DND-41 (cell line): ENCODE results near the gene ARHGEF17.

Experiments used
- ATAC-seq: fragments of 200-7000 bp; cut with Tn5 transposase; 3 replicates; pipeline ENCODE4 v1.9.1; 2021; ENCODE audit warnings: low read depth; ENCODE audit not compliant: insufficient read depth
- DNase-seq: peaks from one replicate; pipeline ENCODE4 v3.0.0-alpha.2; 2020
- H2AFZ ChIP-seq: 2 replicates; pipeline ENCODE4 v1.6.0; 2012; ENCODE audit warnings: low read depth, low read length
- H3K27ac ChIP-seq: 2 replicates; pipeline ENCODE4 v1.5.1; 2012; ENCODE audit warnings: low read length, inconsistent platforms
- H3K27me3 ChIP-seq: fragments of 200-600 bp; sonication (generic); 2 replicates; pipeline ENCODE4 v1.6.0; 2012; ENCODE audit warnings: low read length, mild to moderate bottlenecking, inconsistent platforms; ENCODE audit not compliant: insufficient read depth, poor library complexity
- H3K36me3 ChIP-seq: 2 replicates; pipeline ENCODE4 v1.5.1; 2012; ENCODE audit warnings: low read length, inconsistent platforms; ENCODE audit not compliant: insufficient read depth
- H3K4me1 ChIP-seq: 2 replicates; pipeline ENCODE4 v1.5.1; 2012; ENCODE audit warnings: mild to moderate bottlenecking, low read length; ENCODE audit not compliant: insufficient read depth
- H3K4me2 ChIP-seq: 2 replicates; pipeline ENCODE4 v1.6.0; 2012; ENCODE audit warnings: mild to moderate bottlenecking, moderate library complexity, low read length, inconsistent platforms; ENCODE audit not compliant: insufficient read depth
- H3K4me3 ChIP-seq, 2 experiments: fragments of 200-600 bp in 1 of 2; shearing (Covaris generic) in 1 of 2; 2 replicates each; pipeline ENCODE4 v1.5.1; 2012 to 2016; ENCODE audit warnings: inconsistent platforms in 2 of 2, low read length in 2 of 2, mild to moderate bottlenecking in 2 of 2, low read depth in 1 of 2, moderate library complexity in 1 of 2
- H3K79me2 ChIP-seq: 2 replicates; pipeline ENCODE4 v1.6.0; 2012; ENCODE audit warnings: low read length, inconsistent platforms; ENCODE audit not compliant: insufficient read depth
- H3K9ac ChIP-seq: 2 replicates; pipeline ENCODE4 v1.6.0; 2012; ENCODE audit warnings: low read depth, mild to moderate bottlenecking, inconsistent platforms, low read length, moderate library complexity
- H3K9me3 ChIP-seq: 2 replicates; pipeline ENCODE4 v1.5.1; 2012; ENCODE audit warnings: low read length, moderate library complexity, mild to moderate bottlenecking, inconsistent platforms; ENCODE audit not compliant: insufficient read depth, severe bottlenecking
- H4K20me1 ChIP-seq: 2 replicates; pipeline ENCODE4 v1.6.0; 2012; ENCODE audit warnings: low read length; ENCODE audit not compliant: insufficient read depth
- CTCF ChIP-seq: IDR thresholded peaks from 2 replicates; pipeline ENCODE4 v1.5.1; 2012; ENCODE audit warnings: borderline replicate concordance, low read length, moderate library complexity, mild to moderate bottlenecking; ENCODE audit not compliant: poor library complexity, severe bottlenecking; ENCODE audit errors: extremely low read depth
- EZH2 ChIP-seq: IDR thresholded peaks from 3 replicates; pipeline ENCODE4 v1.6.1; 2012; ENCODE audit warnings: borderline replicate concordance, low read depth, mild to moderate bottlenecking, moderate library complexity, low read length, inconsistent platforms; ENCODE audit not compliant: severe bottlenecking

ARHGEF17 gene

GRCh38 chr11:73333640-73334383, 25.7 kb downstream of the ARHGEF17 start:
- Histone ChIP-seq H3K4me3 (no peak overlapping the region), H3K4me2 (no peak overlapping the region), H3K27ac (no peak overlapping the region), H3K9ac (no peak overlapping the region), H3K4me1 (peaks cover 6% of the 10 kb centered on the region), H3K9me3 (no peaks in the 10 kb centered on the region), H2AFZ (no peak overlapping the region), H3K36me3 (no peaks in the 10 kb centered on the region), H3K79me2 (no peaks in the 10 kb centered on the region), H4K20me1 (peaks cover 8% of the 10 kb centered on the region), H3K27me3 (no peaks in the 10 kb centered on the region)
- ATAC-seq (no peak), DNase-seq (no peak)
- no peak for TF ChIP-seq EZH2

GRCh38 chr11:73334384-73335203, 26.5 kb downstream of the ARHGEF17 start:
- no peaks in the 10 kb centered on the region for H3K9me3 ChIP-seq
- H3K4me3 ChIP-seq: no peak overlapping the region
- no peaks in the 10 kb centered on the region for H3K27me3 ChIP-seq
- no peaks in the 10 kb centered on the region for H3K36me3 ChIP-seq
- no peaks in the 10 kb centered on the region for H3K79me2 ChIP-seq
- H4K20me1 ChIP-seq: peaks cover 8% of the 10 kb centered on the region
- DNase-seq: no peak
- no peak for ATAC-seq
- peaks cover 6% of the 10 kb centered on the region for H3K4me1 ChIP-seq
- no peak overlapping the region for H2AFZ ChIP-seq
- no peak overlapping the region for H3K4me2 ChIP-seq
- no peak overlapping the region for H3K9ac ChIP-seq
- no peak overlapping the region for H3K27ac ChIP-seq
- no peak for TF ChIP-seq CTCF
- no peak for TF ChIP-seq EZH2

- DNase-seq: peak; percentile 83
- peak; percentile 82 for ATAC-seq
- Histone ChIP-seq H3K9me3 (no peaks in the 10 kb centered on the region), H3K79me2 (no peaks in the 10 kb centered on the region), H4K20me1 (peaks cover 8% of the 10 kb centered on the region), H3K9ac (no peak overlapping the region), H3K27me3 (no peaks in the 10 kb centered on the region), H3K4me3 (no peak overlapping the region), H3K4me2 (0 out of 2 replicates have a peak overlapping the region, but pooled peaks have one; percentile 6), H3K4me1 (peaks cover 6% of the 10 kb centered on the region), H3K36me3 (no peaks in the 10 kb centered on the region), H2AFZ (no peak overlapping the region), H3K27ac (no peak overlapping the region)
- TF ChIP-seq EZH2: no peak
- TF ChIP-seq CTCF: peak; percentile 99
Observed at GRCh38 chr11:73335204-73335923, 27.3 kb downstream of the ARHGEF17 start.
